Measurements from ENCODE around the gene GRM3.

The GRM3 gene

DNA sequence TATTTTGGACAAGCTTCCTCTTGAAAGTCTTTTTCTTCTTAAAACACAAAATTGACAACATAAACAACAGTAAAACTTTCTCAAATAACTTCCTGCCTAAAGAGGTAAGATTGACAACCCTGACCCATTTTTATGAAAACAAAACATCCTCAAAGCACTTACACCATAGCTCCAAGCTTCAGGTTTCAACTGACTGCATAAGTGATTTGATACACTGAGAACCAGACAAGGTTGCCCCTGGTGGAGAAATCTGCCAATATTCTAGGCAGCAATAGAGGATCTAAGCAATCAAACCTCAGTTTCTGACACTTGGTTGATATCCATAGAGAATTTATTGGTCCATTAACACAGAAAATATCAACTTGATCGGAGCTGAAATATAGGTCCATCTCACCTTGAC is 267.9 kb downstream of the GRM3 start:
- no peak for FAIRE-seq

DNA sequence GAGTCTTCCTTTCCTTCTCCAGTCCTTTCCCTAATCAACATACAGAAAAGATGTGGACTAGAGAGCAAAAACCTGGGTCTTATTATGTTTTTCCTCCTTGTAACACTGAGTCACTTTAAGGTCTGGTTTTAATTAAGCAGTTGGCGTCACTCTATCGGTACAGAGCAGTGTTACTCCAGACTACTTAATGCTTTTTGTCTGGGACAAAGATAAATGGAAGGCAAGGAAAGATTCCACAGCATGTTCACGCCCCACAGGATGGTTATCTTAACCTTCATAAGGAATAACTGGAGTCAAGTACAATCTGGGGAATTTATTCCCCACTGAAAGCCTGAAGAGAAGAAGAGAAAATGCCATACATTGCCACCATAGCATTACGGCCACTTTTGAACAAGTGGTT is 270.0 kb downstream of the GRM3 start:
- FAIRE-seq, result no peak

Data from TTC549 (cell line).